NCI-H1694 treated with DMSO at 0.1 percent for 48 hours (cell line): ENCODE measurements around the gene RPH3AL.

Source experiments
- DNase-seq: peaks from one replicate; lab custom pipeline; 2025; lab: John Stamatoyannopoulos, UW

Gene RPH3AL

GRCh38 chr17:301681-302299, 50.8 kb downstream of the RPH3AL start:
- DNase-seq: no peak

GRCh38 chr17:300881-301280, 51.7 kb downstream of the RPH3AL start:
- DNase-seq: no peak

GRCh38 chr17:299546-299945, 53.1 kb downstream of the RPH3AL start:
- DNase-seq: no peak

GRCh38 chr17:298791-299450, 53.7 kb downstream of the RPH3AL start:
- DNase-seq: no peak

DNA sequence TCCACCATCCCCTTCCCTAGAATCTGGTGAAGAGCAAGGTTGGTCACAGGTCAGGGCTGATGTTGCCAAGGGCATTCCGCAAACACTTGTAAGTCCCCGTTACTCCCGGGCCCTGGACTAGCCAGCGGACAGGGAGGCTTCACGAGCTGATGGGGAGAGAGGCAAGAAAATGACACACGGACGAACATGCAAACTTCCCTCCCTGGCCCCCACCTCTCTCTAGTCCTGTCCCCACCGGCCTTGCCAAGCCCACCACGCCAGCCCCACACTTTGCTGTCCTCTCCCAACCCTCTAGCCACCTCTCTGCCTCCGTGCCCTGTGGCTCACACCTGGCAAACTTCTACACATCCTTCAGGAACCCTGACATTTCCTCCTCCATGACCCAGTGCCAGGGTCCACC, 54.8 kb downstream of the RPH3AL start:
- DNase-seq: no peak

DNA sequence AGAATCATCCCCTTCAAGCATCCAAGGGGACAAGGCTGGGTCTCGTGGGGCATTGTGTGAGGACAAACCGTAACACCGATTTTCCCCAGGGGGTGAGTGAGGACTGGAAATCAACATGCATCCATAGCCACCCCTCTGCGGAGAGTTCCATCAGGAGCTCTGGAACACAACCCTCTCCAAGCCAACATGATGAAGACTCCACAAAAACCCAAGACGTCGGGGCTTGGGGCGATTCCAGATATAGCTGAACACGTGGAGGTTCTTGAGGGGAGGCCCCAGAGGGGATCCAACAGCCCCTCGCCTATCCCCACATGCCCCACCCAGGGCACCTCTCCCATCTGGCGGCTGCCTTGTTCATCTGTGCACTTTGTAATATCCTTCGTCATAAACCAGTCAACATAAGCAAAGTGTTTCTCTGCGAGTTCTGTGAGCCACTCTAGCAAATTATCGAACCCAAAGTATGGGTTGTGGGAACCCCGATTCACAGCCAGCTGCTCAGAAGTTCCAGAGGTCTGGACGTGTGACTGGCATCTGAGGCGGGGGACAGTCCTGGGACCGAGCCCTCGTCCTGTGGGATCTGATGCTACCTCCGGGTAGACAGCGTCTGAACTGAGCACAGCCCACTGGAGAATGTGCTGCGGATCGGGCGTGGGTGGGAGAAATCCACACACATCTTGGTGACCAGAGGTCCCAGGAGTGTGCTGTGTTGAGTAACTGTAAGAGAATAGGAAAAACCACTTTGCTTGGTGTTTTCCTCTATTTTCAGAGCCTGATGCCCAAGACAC, 55.5 kb downstream of the RPH3AL start:
- no peak for DNase-seq

DNA sequence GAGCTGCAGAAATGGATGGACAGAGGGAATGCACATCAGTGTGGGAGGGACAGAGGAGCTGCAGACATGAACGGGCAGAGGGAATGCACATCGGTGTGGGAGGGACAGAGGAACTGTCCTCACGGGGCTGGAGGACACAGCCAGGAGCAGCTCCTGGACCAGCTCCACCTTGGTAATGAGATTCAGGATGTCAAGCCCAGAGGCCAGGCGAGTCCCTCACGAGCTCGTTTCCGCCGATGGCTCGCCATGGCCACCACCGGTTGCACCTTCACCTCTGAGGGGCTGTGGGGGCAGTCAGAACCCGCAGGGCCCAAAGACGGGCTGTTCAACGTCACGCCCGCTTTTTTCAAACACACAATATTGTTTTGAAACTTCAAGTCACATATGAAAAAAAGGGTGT, 56.2 kb downstream of the RPH3AL start:
- DNase-seq: no peak

DNA sequence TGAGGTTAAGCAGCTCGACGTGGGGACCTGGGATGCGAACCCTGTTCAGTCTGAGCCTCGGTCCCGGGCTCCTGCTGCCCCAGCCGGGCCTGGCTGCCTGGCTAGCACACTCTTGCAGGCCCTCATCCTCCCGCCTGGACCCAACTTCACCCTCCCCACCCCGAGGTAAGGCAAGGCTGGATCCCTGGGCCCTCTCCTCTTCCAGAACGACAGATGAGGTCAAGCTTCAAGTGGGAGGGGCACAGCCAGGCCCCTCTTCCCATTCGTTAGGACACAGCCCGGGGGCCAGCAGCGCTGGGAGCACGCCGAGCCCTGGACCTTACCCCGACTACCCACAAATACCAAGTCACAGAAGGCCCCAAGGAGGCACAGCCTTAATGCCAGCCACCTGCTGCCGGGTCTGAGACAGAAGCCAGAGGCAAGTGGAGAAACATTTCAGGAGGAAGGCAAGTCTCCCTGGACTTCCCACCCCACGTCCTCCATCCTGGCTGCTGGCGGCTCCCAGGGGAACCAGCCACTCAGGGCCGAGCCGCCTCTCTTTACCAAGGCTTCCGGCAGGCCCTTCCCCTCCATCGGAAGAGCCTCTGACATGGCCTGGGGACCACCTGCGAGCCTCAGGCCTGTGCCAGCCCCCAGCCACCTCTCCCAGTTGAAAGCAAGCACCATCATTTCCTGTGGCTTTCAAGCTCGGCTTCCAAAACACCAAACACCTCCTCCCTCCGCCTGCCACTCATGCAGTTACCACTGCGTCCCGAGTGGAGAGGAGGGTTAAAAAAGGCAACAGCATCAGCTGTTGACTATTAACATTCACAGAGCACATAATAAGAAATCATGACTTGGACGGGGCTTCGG, 59.9 kb downstream of the RPH3AL start:
- DNase-seq: no peak

DNA sequence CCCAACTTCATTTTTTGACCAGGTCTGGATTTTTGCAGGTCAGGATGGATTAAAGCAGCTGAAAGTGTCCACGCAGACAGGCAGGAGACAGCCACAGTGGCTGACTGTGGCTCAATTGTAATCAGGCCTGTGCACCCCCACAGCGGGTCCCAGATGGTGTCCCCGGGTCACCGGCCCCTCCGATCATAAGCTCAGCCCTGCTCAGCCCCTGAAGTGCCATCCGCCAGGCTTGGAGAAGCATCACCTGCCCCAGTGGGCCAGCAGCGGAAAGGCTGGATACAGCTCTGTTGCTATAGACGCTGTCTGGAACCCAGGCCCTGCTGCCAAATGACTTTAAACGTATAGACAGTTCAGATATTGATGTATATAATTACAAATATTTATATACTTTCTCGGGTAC, 60.6 kb downstream of the RPH3AL start:
- no peak for DNase-seq

GRCh38 chr17:291587-291986, 61.0 kb downstream of the RPH3AL start:
- DNase-seq: no peak

DNA sequence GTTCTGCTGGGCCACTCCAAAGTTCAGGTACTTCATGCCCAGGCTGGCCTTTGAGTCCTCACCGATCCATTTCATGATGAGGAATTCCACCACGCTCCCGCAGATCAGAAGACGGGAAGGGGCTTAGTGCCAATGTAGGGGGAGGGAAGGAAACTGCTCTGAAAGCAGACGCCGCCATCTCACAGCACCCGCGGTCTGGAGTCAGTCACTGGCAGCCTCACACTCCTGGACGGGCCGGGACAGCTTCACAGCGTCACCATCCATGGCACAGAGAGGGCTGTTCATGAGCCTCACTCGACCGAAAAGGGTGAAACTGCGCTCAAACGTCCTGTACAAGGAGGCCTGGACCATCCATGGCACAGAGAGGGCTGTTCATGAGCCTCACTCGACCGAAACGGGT, 62.0 kb downstream of the RPH3AL start:
- DNase-seq: no peak

DNA sequence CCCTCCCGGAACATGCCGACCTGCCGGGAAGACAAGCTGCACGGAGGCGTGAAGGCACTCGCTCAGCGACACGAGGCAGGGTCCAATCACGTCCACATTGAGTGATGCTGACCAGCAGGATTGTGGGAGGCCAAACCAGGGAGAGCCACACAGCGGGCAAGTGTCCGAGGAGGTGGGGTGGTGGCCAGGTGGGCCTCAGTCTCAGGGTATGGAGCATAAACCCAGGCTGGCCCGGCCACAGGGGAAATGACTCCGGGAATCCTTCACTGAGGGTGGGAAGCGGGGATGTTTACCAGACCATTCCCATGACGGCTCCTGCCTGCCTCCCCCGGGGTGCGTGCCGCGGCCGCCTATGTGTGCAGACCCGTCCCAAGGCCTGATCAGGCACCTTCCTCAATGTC, 62.5 kb downstream of the RPH3AL start:
- DNase-seq: no peak

GRCh38 chr17:289409-289808, 63.2 kb downstream of the RPH3AL start:
- DNase-seq: no peak

- DNase-seq: no peak
These were observed 63.7 kb downstream of the RPH3AL start for GRCh38 chr17:288802-289356.

DNA sequence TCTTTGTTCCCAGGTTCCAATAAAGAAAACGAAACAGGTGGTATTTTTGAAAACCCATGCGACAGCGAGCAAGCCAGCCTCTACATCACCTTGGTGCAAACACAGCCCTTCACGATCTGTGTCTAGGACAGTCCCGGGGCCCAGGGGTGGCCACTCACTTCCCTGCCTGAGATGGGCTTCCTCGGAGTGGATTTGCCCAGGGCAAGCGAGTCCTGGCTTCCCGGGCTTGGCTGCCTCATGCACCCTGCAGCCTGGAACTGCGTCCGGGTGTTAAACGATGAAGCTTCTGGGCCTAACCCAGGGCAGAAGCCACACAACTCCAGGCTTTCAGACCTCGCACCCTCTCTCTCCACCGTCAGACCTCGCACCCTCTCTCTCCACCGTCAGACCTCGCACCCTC, 66.0 kb downstream of the RPH3AL start:
- no peak for DNase-seq

DNA sequence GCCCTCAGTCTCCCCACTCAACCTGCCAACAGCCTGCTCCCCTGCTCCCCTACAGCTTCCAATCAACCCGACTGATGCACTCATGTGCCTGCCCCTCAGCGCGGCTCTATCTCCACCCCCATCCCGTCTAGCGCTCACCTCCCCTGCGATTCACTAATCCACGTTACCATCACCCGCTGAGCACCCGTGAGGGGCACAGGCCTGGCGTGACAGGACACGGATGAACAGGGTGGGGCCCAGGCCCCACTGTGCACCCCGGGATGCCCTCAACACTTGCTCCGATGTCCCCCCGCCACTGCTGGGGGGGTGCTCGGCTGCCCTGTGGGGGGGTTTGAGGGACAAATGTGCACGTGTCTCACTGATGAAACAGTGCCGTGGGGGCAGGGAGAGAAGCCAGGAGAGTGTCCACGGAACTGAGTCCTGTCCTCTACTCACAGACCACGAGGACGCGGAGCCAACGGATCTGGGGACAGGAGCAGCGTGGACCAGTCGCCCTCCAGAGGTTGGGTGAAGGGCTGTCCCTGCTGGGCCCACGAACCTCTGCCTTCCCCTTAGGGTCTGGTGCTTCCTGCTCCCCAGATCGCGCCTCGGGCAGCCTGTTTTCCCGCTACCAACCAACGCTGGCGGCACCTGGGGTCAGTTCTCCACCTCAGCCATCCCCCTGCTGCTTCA, 66.7 kb downstream of the RPH3AL start:
- no peak for DNase-seq

GRCh38 chr17:284676-285355, 67.8 kb downstream of the RPH3AL start:
- DNase-seq: no peak

GRCh38 chr17:283911-284675, 68.5 kb downstream of the RPH3AL start:
- DNase-seq: no peak

- DNase-seq: no peak
These were observed 69.4 kb downstream of the RPH3AL start for GRCh38 chr17:282912-283882.
